Gastrocnemius medialis (tissue), 4 donors: ENCODE data around the gene PRDM16.

ENCODE experiments used
- CTCF ChIP-seq, 5 experiments: fragments of 450-650 bp in 3 of 5; fragments of 200-600 bp in 2 of 5; sonication (generic) in 2 of 5; IDR thresholded peaks in 4 of 5; conservative IDR thresholded peaks in 1 of 5; 1 replicate in 4 of 5; 2 replicates in 1 of 5; pipeline ENCODE4 v1.5.1; 2016 to 2019; ENCODE audit warnings: antibody characterized with exemption in 5 of 5, mild to moderate bottlenecking in 3 of 5, moderate library complexity in 3 of 5
- POLR2A ChIP-seq, 2 donors: fragments of 450-650 bp; IDR thresholded peaks; one replicate each; pipeline ENCODE4 v1.6.1; 2017; ENCODE audit warnings: antibody characterized with exemption in 2 of 2, mild to moderate bottlenecking in 2 of 2, moderate library complexity in 2 of 2

DNA sequence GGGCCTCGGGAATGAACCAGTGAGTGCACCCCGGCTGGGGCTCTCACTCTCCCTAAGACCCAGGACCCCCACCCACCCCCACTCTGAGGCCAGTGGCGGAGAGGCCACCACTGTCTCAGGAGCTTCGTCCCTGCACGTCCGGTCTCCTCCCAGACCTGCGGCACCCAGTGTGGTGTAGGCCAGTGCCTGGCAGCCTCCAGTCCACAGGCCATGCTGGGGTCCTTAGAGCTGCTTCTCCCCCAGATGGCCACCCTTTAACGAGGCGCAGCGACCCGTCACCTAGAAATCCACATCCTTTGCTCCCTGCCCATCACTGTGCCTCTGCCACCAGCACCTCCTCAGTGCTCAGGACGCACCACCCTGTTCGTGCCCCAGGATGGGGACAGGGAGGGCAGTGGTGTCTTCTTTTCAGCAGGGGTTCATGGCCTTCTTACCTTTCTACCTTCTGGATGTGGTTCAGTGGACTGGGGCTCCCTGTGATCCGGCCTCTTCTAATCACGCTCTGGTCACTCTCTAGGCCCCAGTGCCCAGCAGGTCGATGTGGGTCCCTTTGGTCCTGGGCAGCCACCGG, 253.5 kb downstream of the PRDM16 start:
- TF ChIP-seq POLR2A (IDR thresholded peaks at IDR 0.05) (no peak), CTCF (IDR thresholded peaks at IDR 0.05 in 4 of 5, conservative IDR thresholded peaks at IDR 0.05 in 1 of 5) (no peak)
